Gastroesophageal sphincter (tissue), 4 donors: ENCODE results near the gene LMF2. TPM values are rescaled to one million over a fixed set of nuclear protein-coding genes. Genes with fewer than 3 reads are reported as not detected.

Experiments
- ATAC-seq: fragments of 150-250 bp; one replicate; pipeline ENCODE4 v1.9.1; 2016; ENCODE audit warnings: mild to moderate bottlenecking, moderate library complexity
- H3K27ac ChIP-seq, 4 donors: fragments of 200-600 bp; sonication (generic) in 3 of 4; 1 replicate in 3 of 4; 2 replicates in 1 of 4; pipeline ENCODE4 v1.5.1; 2016 to 2019
- H3K27me3 ChIP-seq: fragments of 200-600 bp; sonication (generic); one replicate; pipeline ENCODE4 v1.5.1; 2019
- H3K36me3 ChIP-seq, 2 donors: fragments of 200-600 bp; sonication (generic); one replicate each; pipeline ENCODE4 v1.5.1; 2019; ENCODE audit warnings: control low read depth in 1 of 2
- H3K4me1 ChIP-seq, 3 donors: fragments of 200-600 bp; sonication (generic); 1 replicate in 2 of 3; 2 replicates in 1 of 3; pipeline ENCODE4 v1.5.1; 2016 to 2019; ENCODE audit warnings: control low read depth in 2 of 3
- H3K4me3 ChIP-seq, 2 donors: fragments of 200-600 bp; sonication (generic); one replicate each; pipeline ENCODE4 v1.5.1; 2019; ENCODE audit warnings: mild to moderate bottlenecking in 1 of 2, moderate library complexity in 1 of 2
- H3K9me3 ChIP-seq, 3 donors: fragments of 200-600 bp; sonication (generic); one replicate each; pipeline ENCODE4 v1.5.1; 2017 to 2019; ENCODE audit warnings: control low read depth in 2 of 3
- EP300 ChIP-seq: sonication (generic); formaldehyde crosslinking; IDR thresholded peaks from one replicate; pipeline ENCODE4 v1.6.1; 2017; ENCODE audit warnings: antibody characterized with exemption, mild to moderate bottlenecking
- POLR2A ChIP-seq, 2 donors: fragments of 450-650 bp; IDR thresholded peaks; one replicate each; pipeline ENCODE4 v1.6.1; 2017; ENCODE audit warnings: antibody characterized with exemption in 2 of 2, mild to moderate bottlenecking in 2 of 2, moderate library complexity in 1 of 2
- POLR2AphosphoS5 ChIP-seq: sonication (generic); formaldehyde crosslinking; IDR thresholded peaks from one replicate; pipeline ENCODE4 v1.6.1; 2017; ENCODE audit warnings: antibody characterized with exemption
- WGBS, 2 donors: methylation state at CpG; one replicate each; pipeline ENCODE4 v1.1.5; 2018; ENCODE audit warnings: low coverage in 1 of 2; 5-methylcytosine and 5-hydroxymethylcytosine counted together
- total RNA-seq, 4 donors: library from RNA; depleted of rRNA; stranded (reverse); fragments of >200 nt; gene quantifications; one replicate each; pipeline ENCODE4 v1.1.0, GENCODE V29; 2016
- TF ChIP-seq, protein P1 (sequence below), 4 experiments: fragments of 200-600 bp in 2 of 4; fragments of 450-650 bp in 2 of 4; sonication (generic) in 1 of 4; IDR thresholded peaks; one replicate each; pipeline ENCODE4 v1.5.1; 2017 to 2019; ENCODE audit warnings: antibody characterized with exemption in 4 of 4, mild to moderate bottlenecking in 2 of 4, moderate library complexity in 2 of 4

Gene LMF2
- total RNA-seq, 4 donors from 2014 or later: 35.5 to 58.4 (median 45.1) TPM

DNA sequence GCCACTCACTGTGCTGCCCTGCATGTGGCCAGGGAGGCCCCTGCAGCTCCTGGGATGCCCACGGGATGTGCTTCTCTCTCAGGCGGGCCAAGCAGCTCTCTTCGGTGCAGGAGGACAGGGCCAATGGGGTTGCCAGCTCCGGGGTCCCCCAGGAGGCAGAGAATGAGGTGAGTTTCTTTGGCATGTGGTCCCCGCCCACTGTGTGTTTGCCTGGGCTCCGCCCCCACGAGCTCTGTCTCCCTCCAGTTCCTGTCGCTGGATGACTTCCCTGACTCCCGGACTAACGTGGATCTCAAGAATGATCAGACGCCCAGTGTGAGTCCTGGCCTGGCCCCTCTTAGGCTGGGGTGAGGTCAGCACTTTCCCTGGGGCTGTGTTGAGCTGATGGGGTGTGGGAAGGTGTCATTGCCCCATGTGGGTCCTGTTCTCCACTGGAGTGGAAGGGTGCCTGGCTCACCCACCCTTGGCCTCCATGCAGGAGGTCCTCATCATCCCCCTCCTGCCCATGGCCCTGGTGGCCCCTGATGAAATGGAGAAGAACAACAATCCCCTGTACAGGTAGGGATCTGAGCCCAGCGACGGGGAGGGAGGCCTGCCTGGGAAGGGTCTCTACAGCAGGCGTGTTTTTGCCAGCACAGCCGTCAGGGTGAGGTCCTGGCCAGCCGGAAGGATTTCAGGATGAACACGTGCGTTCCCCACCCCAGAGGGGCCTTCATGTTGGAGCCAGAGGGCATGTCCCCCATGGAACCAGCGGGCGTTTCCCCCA, 10.2 kb upstream of the LMF2 start:
- H3K4me3 ChIP-seq: no peak overlapping the region
- no peaks in the 10 kb centered on the region for H3K4me1 ChIP-seq
- no peaks in the 10 kb centered on the region for H3K27me3 ChIP-seq
- no peak overlapping the region for H3K27ac ChIP-seq
- no peak for TF ChIP-seq POLR2A (IDR thresholded peaks at IDR 0.05)
- peaks cover 0 to 84% of the 10 kb centered on the region in 2 donors for H3K36me3 ChIP-seq
- no peak for ATAC-seq
- whole genome bisulfite sequencing, 2 donors: 87% methylated on average over 7 of the region's 20 CpGs; no CpG with 5 or more reads in 1 of the 2 donors
- no peaks in the 10 kb centered on the region for H3K9me3 ChIP-seq

DNA sequence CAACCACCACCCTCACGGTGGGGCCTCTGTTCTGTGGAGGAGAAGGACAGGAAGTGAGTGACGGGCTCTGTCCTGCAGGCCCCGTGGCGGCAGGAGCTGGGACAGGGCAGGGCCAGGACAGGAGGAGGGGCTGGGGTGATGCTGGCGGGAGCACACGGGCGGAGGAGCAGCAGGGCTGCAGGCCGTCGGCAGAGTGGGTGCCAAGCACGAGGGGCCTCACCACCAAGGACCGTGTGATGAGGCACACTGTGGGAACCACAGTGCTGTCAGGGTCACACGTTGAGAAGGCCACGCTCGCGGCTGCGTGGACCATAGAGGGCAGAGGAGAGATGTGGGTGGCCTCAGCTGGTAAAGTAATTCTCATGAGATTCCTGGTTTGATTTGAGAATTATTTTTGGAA, 9.4 kb upstream of the LMF2 start:
- ATAC-seq: no peak

DNA sequence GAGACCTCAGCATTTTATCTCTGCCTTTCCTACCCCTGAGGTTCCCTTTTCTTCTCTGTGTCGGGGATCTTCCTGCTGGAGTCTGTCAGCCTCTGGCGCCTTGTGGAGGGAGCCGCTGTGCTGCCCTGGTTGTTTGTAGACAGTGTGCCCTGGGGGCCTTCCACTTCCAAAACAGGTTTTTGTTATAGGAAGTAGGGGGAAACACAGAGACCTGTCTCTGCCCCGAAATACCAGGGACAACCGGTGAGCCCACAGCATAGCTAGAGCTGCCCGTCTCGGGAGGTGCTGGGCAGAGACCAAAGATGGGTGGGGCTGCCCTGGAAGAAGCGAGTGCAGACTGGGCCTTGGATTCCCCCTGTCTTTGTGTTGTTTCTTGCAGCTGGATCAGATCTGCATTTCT, 8.6 kb upstream of the LMF2 start:
- no peak overlapping the region for H3K4me3 ChIP-seq
- H3K9me3 ChIP-seq: no peaks in the 10 kb centered on the region
- H3K36me3 ChIP-seq: peaks cover 0 to 79% of the 10 kb centered on the region in 2 donors
- WGBS, 2 donors: 60 to 76% methylated on average over 1 to 4 of the region's 8 CpGs
- no peak for TF ChIP-seq EP300
- no peak for TF ChIP-seq POLR2A (IDR thresholded peaks at IDR 0.05)
- TF ChIP-seq POLR2AphosphoS5: no peak
- TF ChIP-seq, protein P1, sequence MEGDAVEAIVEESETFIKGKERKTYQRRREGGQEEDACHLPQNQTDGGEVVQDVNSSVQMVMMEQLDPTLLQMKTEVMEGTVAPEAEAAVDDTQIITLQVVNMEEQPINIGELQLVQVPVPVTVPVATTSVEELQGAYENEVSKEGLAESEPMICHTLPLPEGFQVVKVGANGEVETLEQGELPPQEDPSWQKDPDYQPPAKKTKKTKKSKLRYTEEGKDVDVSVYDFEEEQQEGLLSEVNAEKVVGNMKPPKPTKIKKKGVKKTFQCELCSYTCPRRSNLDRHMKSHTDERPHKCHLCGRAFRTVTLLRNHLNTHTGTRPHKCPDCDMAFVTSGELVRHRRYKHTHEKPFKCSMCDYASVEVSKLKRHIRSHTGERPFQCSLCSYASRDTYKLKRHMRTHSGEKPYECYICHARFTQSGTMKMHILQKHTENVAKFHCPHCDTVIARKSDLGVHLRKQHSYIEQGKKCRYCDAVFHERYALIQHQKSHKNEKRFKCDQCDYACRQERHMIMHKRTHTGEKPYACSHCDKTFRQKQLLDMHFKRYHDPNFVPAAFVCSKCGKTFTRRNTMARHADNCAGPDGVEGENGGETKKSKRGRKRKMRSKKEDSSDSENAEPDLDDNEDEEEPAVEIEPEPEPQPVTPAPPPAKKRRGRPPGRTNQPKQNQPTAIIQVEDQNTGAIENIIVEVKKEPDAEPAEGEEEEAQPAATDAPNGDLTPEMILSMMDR (IDR thresholded peaks at IDR 0.05): no peak
- H3K27me3 ChIP-seq: no peaks in the 10 kb centered on the region
- ATAC-seq: no peak
- no peaks in the 10 kb centered on the region for H3K4me1 ChIP-seq
- H3K27ac ChIP-seq: no peak overlapping the region

More for the DNA sequence above, 9.4 kb upstream of the LMF2 start:
- no peaks in the 10 kb centered on the region for H3K27me3 ChIP-seq
- H3K27ac ChIP-seq: no peak overlapping the region
- 85% methylated on average over 4 of the region's 16 CpGs; no CpG with 5 or more reads in 1 of the 2 donors for WGBS, 2 donors
- H3K9me3 ChIP-seq: no peaks in the 10 kb centered on the region
- peaks cover 0 to 82% of the 10 kb centered on the region in 2 donors for H3K36me3 ChIP-seq
- no peaks in the 10 kb centered on the region for H3K4me1 ChIP-seq
- TF ChIP-seq EP300 (no peak), POLR2A (IDR thresholded peaks at IDR 0.05) (no peak), POLR2AphosphoS5 (no peak)
- TF ChIP-seq, protein P1 (IDR thresholded peaks at IDR 0.05): no peak
- H3K4me3 ChIP-seq: no peak overlapping the region

DNA sequence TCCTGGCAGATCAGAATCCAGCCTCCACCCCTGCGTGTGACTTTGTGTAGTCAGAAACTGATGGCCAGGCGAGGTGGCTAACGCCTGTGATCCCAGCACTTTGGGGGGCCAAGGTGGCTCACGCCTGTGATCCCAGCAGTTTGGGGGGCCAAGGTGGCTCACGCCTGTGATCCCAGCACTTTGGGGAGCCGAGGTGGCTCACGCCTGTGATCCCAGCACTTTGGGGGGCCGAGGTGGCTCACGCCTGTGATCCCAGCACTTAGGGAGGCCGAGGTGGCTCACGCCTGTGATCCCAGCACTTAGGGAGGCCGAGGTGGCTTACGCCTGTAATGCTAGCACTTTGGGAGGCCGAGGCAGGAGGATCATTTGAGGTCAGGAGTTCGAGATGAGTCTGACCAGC, 5.7 kb upstream of the LMF2 start:
- H3K9me3 ChIP-seq: no peaks in the 10 kb centered on the region
- peaks cover 0 to 50% of the 10 kb centered on the region in 2 donors for H3K36me3 ChIP-seq
- TF ChIP-seq POLR2A (IDR thresholded peaks at IDR 0.05) (no peak), POLR2AphosphoS5 (no peak), EP300 (no peak)
- TF ChIP-seq, protein P1 (IDR thresholded peaks at IDR 0.05): no peak
- no peak for ATAC-seq
- no peak overlapping the region for H3K27ac ChIP-seq
- 94 to 97% methylated on average over 2 to 5 of the region's 15 CpGs for WGBS, 2 donors
- H3K4me3 ChIP-seq: no peak overlapping the region
- peaks cover 0 to 21% (median 9%) of the 10 kb centered on the region in 3 donors for H3K4me1 ChIP-seq
- H3K27me3 ChIP-seq: no peaks in the 10 kb centered on the region

DNA sequence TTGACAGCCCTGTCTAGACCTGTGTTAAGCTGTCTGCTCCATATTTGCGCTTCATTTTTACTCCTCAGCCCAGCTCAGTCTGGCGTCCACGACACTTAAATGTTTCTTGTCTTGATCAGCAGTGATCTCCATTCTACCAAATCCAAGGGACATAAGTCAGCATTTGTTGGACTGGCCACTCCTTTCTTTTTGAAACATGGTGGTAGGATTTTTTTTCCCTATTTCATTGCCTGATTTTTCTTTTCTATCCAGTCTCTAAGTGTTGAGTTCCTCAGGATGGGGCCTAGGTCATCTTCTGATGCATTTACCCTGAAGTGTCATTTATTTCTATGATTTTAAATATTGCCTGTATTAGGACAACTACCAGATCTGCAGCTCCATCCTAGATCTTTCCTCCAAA, 1.4 kb upstream of the LMF2 start:
- H3K4me1 ChIP-seq: peaks cover 4 to 44% (median 23%) of the 10 kb centered on the region in 3 donors
- 3 to 11% methylated on average over 3 of the region's 3 CpGs for WGBS, 2 donors
- peak overlapping the region; percentile 94 to 98 (median 96) for H3K27ac ChIP-seq
- no peaks in the 10 kb centered on the region for H3K9me3 ChIP-seq
- H3K27me3 ChIP-seq: no peaks in the 10 kb centered on the region
- no peak for ATAC-seq
- H3K36me3 ChIP-seq: peaks cover 0 to 41% of the 10 kb centered on the region in 2 donors
- TF ChIP-seq POLR2A (IDR thresholded peaks at IDR 0.05) (no peak), POLR2AphosphoS5 (no peak), EP300 (no peak)
- TF ChIP-seq, protein P1 (IDR thresholded peaks at IDR 0.05): no peak
- peak overlapping the region; percentile 93 for H3K4me3 ChIP-seq
